ENCODE results near the gene ABHD13.
"Not testable (repeated sequence)": the region's sequence is repeated elsewhere in the genome, so short reads cannot be mapped to it uniquely, and the experiment has no call there.

DNA sequence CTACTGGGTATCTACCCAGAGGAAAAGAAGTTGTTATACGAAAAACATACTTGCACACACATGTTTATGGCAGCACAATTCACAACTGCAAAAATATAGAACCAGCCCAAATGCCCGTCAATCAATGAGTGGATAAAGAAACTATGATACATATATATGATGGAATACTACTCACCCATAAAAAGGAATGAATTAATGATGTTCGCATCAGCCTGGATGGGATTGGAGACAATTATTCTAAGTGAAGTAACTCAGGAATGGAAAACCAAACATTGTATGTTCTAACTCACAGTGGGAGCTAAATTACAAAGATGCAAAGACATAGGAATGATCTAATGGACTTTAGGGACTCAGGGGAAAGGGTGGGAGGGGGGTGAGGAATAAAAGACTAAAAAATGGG lies 49.7 kb downstream of the ABHD13 start:
- TF ChIP-seq POLR2A (IDR thresholded peaks at IDR 0.05): not testable (repeated sequence)
- TF ChIP-seq, protein P1, sequence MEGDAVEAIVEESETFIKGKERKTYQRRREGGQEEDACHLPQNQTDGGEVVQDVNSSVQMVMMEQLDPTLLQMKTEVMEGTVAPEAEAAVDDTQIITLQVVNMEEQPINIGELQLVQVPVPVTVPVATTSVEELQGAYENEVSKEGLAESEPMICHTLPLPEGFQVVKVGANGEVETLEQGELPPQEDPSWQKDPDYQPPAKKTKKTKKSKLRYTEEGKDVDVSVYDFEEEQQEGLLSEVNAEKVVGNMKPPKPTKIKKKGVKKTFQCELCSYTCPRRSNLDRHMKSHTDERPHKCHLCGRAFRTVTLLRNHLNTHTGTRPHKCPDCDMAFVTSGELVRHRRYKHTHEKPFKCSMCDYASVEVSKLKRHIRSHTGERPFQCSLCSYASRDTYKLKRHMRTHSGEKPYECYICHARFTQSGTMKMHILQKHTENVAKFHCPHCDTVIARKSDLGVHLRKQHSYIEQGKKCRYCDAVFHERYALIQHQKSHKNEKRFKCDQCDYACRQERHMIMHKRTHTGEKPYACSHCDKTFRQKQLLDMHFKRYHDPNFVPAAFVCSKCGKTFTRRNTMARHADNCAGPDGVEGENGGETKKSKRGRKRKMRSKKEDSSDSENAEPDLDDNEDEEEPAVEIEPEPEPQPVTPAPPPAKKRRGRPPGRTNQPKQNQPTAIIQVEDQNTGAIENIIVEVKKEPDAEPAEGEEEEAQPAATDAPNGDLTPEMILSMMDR (IDR thresholded peaks at IDR 0.05): not testable (repeated sequence)

All from suprapubic skin (tissue), 3 donors.